ENCODE results near the gene KIAA1328. TPM values are rescaled to one million over a fixed set of nuclear protein-coding genes. Genes with fewer than 3 reads are reported as not detected.
"Not testable (repeated sequence)": the region's sequence is repeated elsewhere in the genome, so short reads cannot be mapped to it uniquely, and the experiment has no call there.

The KIAA1328 gene
- total RNA-seq, 1 donor from 2014 or later, result 17.2 TPM

DNA sequence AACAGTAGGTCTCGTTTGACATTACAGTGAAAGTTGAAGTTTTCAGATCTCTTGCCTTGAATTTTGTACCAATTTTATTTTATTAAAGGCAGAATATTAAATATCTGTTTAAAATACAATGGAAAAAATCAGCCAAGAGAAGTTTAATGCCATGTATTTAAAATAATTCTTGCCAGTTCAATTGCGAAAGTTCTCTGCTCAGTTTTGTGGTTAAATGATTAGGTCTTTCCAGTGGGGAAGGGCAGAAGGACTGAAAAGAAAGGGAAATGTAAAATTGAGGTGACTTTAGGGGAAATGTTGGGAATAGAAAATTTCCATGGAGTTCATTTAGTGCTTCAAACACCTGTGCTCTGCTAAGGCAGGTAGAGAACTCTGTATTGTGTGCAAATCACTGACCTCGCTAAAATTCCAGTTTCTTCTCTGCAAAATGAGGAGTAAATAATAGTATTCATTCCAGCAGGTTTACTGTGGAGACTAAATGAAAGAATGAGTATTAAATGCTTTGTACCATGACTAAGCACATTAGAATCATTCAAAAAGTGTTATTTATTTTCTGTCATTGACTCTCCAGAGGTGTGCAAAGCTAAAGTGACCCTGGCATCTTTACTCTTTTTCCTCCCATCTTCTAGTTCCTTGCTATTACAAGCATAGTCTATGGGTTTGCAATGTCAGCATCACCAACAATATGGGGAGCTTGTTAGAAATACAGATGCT is 74.4 kb downstream of the KIAA1328 start:
- no peak overlapping the region for H3K27ac ChIP-seq
- H3K36me3 ChIP-seq, result peaks cover 0 to 7% of the 10 kb centered on the region in 2 donors
- TF ChIP-seq POLR2AphosphoS5 (IDR thresholded peaks at IDR 0.05; ENCODE audit: insufficient read depth in 1 of 2, low read depth in 1 of 2), result no peak
- intact Hi-C loops (cut with DNase I), result no loop called here
- H3K4me3 ChIP-seq, result no peak overlapping the region
- H3K27me3 ChIP-seq, result no peaks in the 10 kb centered on the region
- no peaks in the 10 kb centered on the region for H3K4me1 ChIP-seq
- no peaks in the 10 kb centered on the region for H3K9me3 ChIP-seq
- DNase-seq (ENCODE audit: extremely low spot score in 2 of 2), result no peak

DNA sequence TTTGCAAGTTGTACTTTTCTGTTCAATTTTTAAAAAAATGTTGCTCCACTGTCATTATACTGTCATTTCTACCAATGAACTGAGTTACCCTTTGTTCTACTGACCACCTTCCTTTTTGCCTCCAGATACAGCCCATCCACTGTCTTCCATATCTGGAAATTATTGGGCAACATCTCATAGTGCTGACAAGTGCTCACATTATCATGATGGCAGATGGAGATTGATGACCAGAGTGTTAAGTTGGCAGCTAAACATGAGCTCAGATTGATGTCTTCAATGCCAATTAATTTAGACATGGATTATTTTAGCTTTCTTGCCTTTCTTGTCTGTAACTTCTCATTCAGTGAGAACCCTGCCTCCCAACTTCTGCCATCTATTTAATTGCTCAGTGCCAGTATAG is 76.6 kb downstream of the KIAA1328 start:
- DNase-seq (ENCODE audit: extremely low spot score in 2 of 2), result no peak
- Histone ChIP-seq H3K4me1 (no peaks in the 10 kb centered on the region), H3K4me3 (no peak overlapping the region), H3K27ac (no peak overlapping the region), H3K9me3 (no peaks in the 10 kb centered on the region), H3K27me3 (no peaks in the 10 kb centered on the region), H3K36me3 (no peaks in the 10 kb centered on the region)
- intact Hi-C loops (cut with DNase I), result no loop called here
- TF ChIP-seq POLR2AphosphoS5 (IDR thresholded peaks at IDR 0.05; ENCODE audit: insufficient read depth in 1 of 2, low read depth in 1 of 2) (no peak), CTCF (IDR thresholded peaks at IDR 0.05) (no peak), POLR2A (IDR thresholded peaks at IDR 0.05) (no peak)

- H3K4me3 ChIP-seq; DNase-seq (ENCODE audit: extremely low spot score in 2 of 2); intact Hi-C loops (cut with DNase I); H3K27ac ChIP-seq; H3K4me1 ChIP-seq; H3K27me3 ChIP-seq; H3K36me3 ChIP-seq; H3K9me3 ChIP-seq: not testable (repeated sequence)
Measured at GRCh38 chr18:36909282-36909681, 80.4 kb downstream of the KIAA1328 start.

GRCh38 chr18:36912887-36913286 is 84.0 kb downstream of the KIAA1328 start:
- no peak for DNase-seq (ENCODE audit: extremely low spot score in 2 of 2)
- TF ChIP-seq POLR2A (IDR thresholded peaks at IDR 0.05), result no peak
- no peak for TF ChIP-seq POLR2AphosphoS5 (IDR thresholded peaks at IDR 0.05; ENCODE audit: insufficient read depth in 1 of 2, low read depth in 1 of 2)
- TF ChIP-seq CTCF (IDR thresholded peaks at IDR 0.05), result no peak
- H3K36me3 ChIP-seq, result no peaks in the 10 kb centered on the region
- H3K9me3 ChIP-seq, result no peaks in the 10 kb centered on the region
- no peak overlapping the region for H3K4me3 ChIP-seq
- H3K27me3 ChIP-seq, result no peaks in the 10 kb centered on the region
- intact Hi-C loops (cut with DNase I), result no loop called here
- H3K27ac ChIP-seq, result no peak overlapping the region
- H3K4me1 ChIP-seq, result no peaks in the 10 kb centered on the region

DNA sequence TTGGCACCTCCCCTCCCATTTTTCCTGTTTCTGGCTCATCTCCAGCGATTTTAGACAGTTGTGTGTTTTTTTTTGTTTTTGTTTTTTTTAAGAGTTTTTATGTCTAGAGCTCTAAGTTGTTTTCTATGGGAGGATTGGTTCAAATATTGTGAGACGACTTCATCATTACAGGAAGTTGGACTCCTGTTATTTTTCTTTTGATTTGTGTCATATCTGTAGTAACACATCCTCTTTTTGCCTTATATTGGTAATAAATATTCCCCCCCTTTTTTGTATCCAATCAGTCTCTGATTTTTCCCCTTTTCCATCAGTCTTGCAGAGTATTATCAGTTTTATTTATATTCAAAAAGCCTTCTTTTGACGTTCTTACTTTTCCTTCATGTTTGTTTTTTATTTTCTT is 89.0 kb downstream of the KIAA1328 start:
- Histone ChIP-seq H3K36me3 (no peaks in the 10 kb centered on the region), H3K4me3 (no peak overlapping the region), H3K27ac (no peak overlapping the region), H3K27me3 (no peaks in the 10 kb centered on the region), H3K4me1 (no peaks in the 10 kb centered on the region), H3K9me3 (no peaks in the 10 kb centered on the region)
- TF ChIP-seq POLR2AphosphoS5 (IDR thresholded peaks at IDR 0.05; ENCODE audit: insufficient read depth in 1 of 2, low read depth in 1 of 2) (no peak), CTCF (IDR thresholded peaks at IDR 0.05) (no peak), POLR2A (IDR thresholded peaks at IDR 0.05) (no peak)
- intact Hi-C loops (cut with DNase I), result no loop called here
- no peak for DNase-seq (ENCODE audit: extremely low spot score in 2 of 2)

DNA sequence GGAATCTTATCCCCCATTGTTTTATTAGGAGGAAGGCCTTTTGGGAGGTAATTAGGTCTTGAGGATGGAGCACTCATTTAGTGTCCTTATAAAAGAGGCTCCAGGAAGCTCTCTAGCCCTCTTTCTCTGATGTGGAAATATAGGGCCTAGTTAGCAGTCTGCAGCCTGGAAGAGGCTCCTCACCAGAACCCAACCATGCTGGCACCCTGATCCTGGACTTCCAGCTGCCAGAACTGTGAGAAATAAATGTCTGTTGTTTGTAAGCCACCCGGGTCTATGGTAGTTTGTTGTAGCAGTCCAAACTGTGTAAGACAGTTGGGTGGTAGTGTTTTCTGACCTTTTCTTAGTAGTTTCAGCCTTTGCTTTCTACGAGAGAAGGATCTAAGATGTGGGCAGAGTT is 100.7 kb downstream of the KIAA1328 start:
- intact Hi-C loops (cut with DNase I), result no loop called here
- Histone ChIP-seq H3K9me3 (no peaks in the 10 kb centered on the region), H3K4me1 (no peaks in the 10 kb centered on the region), H3K27me3 (no peaks in the 10 kb centered on the region), H3K27ac (no peak overlapping the region), H3K36me3 (no peaks in the 10 kb centered on the region), H3K4me3 (no peak overlapping the region)
- DNase-seq (ENCODE audit: extremely low spot score in 2 of 2), result no peak
- TF ChIP-seq CTCF (IDR thresholded peaks at IDR 0.05) (no peak), POLR2A (IDR thresholded peaks at IDR 0.05) (no peak), POLR2AphosphoS5 (IDR thresholded peaks at IDR 0.05; ENCODE audit: insufficient read depth in 1 of 2, low read depth in 1 of 2) (no peak)

Data from vagina (tissue), 2 donors.